GM18502 (cell line): Measurements from ENCODE around the gene CCNI2.
"Not testable (repeated sequence)": the region's sequence is repeated elsewhere in the genome, so short reads cannot be mapped to it uniquely, and the experiment has no call there.

Source experiments
- ATAC-seq: cut with Tn5 transposase; IDR thresholded peaks from one replicate; pipeline ENCODE4 v1.9.1; 2021; ENCODE audit warnings: mild to moderate bottlenecking; ENCODE audit not compliant: unreplicated experiment, poor library complexity

Gene CCNI2

DNA sequence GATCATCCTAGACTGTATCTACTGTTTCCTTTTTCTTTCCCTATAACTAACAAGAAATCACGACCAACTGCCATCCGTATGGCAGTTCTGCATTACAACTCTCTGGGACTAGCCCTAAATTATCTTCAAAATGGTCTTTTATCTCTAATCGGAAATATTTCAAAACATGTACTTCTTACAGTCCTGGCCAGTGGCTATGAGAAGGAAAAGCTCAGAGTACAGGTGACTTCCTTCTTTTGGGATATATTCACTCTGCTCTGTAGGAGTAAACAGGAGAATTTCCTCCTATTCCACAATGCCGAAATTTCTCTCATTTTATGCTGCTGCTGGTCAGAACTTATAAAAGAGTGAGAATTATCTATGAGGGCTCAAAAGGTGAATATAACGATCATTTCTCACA, 31.6 kb downstream of the CCNI2 start:
- ATAC-seq: no peak

DNA sequence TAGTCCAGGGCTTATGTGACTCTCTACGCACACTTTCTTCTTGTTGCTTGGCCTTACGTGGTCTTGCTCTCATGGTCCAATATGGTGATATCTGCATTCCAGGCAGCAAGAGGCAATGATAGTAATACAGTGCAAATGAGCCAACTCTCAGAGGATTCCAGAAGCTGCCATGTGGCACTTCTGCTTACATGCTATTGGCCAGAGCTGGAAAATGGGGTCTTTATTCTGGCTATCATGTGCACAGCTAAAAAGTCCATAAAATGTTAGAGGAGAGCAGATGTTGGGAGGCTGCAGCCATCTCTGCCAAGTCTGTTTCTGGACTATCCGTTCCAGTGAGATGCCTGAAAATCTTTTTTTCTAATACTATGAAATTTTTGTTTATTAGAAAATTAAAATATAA, 32.7 kb downstream of the CCNI2 start:
- no peak for ATAC-seq

DNA sequence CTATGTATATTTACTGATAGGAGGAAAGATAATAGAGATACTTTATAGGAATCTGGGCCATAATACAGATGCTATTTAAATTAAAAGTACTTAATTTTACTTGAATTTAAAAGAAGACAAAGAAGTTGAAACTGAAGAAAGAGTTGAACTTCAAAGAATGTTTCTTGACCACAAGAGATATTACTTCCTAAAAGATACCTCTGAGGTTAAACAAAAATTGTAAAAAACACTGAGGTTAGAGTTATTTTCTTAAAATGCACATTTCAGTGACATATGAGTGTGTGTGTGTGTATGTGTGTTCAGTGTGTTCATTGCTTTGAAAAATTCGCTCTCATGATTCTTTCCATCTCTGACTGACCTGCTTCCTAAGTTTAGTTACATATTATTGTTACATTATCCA, 33.4 kb downstream of the CCNI2 start:
- ATAC-seq: no peak

DNA sequence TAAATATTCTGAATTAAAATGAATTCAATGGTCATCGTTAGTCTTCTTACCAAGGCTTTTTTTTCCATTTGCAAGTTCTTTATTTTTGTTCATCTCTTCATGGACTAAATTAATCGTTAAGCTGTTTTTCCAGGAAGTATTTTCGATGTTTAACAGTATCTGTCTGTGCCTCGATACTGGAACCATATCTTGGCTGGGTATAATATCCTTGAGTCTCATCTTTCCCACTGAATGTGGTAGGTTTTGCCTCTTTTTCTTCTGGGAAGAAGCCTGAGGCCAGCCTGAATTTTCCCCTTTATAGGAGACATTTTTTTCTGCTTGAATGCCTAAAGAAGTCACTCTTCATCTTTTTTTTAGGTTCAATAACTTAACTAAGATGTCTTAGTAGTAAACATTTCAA, 33.8 kb downstream of the CCNI2 start:
- no peak for ATAC-seq

DNA sequence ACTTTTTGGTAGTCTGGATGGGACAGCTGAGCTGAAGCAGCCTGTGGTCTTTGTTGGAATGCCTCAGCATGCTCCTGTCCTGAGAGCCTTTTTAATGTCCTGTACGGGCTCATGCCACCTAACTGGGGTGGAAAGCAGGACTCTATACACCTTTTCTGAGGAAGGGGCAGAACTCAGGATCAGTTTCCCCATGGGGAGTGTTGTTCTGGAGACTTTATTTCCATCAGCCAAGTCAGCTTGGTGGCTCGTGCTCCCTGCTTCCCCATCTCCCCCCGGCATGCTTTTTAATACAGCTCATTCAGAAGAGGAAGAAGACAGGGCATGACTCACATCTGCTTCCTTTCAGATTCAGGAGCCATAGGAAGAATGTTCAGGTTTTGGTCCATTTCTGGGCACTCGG, 34.9 kb downstream of the CCNI2 start:
- no peak for ATAC-seq

DNA sequence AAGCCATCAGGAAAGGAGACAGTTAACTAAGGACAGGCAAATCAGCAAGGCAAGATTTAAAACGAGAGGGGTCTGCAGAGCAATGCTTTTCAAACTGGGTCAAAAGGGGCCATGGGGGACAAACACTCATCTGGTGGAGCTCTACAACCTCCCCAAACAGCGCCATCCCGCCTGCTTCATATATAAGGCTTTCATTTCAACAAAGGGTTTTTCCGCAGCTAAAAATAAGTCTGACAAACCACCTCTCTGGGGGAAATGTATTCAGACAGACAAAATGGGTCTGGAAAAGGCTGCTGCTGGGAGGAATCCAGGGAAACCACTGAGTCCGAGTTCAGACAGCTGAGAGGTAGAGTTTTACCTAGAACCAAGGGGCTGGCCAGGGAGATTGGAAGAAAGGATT, 38.1 kb downstream of the CCNI2 start:
- ATAC-seq: no peak

DNA sequence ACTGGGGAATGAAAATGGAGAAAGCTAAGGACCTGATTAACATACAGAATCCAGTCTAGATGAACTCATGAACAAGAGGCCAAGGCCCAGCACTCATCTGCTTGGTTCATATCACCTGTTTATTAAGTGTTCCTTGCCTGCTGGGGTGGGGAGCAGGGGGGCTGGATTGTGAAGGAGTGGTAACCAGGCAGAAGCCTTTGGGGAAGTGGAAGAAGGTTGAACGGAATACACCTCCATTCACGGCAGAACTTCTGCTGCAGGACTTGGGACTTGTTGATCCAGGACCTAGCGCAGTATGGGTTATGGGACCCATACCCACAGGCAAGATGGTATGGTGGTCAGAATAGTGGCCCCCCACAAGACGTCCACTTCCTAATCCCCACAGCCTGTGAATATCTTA, 38.6 kb downstream of the CCNI2 start:
- ATAC-seq: no peak

DNA sequence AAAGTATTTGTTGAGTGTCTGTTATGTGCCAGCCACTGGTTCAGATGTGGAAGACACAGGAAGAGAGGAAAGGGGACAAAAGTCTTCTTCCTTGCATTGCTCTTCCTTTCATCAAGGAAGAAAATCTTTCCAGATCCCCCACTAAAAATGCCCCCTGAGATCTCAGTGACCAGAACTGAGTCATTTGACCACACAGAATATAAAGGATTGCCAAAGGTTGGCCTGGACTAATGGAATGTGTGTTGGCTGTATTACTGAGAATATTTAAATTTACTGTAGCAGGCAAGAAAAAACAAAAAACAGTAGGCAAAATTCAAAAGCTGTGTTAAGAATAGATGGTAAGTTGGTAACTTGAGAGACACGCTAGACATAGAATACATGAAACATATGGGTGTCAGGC, 39.9 kb downstream of the CCNI2 start:
- no peak for ATAC-seq

DNA sequence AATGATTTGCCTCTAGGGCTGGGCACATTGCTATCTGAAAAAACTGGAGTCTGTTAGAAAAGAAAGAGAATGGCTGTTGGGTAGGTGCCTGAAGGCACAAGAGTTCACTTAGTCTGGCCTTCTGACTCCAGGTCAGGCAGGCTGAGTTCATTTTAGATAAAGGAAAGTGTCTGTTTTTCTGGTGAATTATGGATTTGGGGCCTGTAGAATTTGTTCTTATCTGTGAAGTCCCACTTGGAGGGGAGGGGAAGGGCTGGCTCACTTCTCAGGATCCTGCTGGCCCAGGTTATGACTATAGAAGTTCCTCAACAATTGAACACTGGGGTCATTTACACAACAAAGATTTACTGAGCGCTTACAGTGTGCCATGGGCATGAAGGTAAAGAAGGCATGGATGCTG, 41.3 kb downstream of the CCNI2 start:
- no peak for ATAC-seq

DNA sequence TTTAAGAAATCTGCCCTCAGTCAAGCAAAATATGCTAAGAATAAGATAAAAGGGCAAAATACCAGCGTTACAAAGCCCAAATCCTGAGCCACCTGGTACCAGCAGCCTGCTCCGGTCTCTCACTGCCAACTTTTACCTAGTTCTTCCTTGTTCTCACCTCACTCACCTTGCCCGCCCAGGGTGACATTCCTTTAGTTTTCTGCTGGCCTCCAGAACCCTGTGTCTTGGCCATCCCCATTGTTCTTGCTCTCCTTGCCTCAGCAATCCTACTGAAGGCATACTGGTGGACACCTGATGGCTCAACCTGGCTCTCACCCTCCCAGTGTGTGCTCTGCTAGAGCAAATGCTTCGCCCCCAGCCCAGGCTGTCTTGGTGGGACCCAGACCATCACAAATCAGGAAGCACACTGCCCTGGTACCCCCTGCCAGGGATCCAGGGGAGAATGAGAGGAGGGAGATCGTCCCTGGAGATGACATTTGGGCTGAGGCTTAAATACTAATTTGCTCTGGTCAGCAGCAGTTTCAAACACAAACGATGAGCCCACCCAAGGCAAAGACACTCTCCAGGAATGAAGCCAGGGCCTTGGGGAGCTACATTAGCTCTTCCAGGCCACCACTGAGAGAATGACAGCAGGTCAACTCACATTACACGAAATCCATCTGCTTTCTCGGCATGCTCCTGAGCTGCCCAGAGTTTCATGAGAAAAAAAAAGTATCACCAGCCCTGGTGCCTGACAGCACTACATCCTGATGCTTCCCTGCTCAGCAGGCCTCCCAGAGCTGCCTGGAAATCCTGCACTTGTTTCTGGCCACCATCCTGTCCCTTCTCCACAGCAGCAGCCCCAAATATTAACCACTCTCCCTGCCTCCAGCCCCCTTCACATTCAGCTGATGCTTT, 42.0 kb downstream of the CCNI2 start:
- ATAC-seq: no peak

DNA sequence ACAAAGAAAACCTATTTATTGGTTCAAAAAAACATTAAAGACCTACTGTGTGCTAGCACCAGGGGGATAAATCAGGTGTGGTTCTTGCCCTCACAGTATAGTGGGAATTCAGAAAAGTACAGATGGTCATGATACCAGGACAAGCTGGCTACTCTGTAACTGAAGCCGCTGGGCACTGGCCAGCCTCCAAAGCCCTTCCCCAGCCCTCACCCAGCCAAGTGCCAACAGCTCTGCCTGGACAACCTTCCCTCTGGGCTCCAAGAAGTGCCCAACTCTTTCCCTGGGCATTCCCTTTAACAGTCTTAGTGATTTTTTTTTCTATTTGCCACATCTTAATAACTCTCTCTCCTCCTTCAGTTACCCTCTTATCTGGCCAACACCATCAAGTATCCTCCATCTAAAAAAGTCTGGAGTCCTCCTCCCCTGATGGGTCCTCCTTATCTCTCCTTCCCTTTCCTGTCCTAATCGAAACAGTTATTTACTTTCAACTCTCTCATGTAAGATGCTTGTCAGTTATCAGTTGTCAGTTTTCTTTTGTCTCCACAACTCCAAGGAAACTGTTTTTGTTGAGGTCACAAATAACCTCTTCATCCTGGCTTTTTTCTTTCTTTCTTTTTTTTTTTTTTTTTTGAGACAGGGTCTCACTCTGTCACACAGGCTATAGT, 43.1 kb downstream of the CCNI2 start:
- no peak for ATAC-seq

DNA sequence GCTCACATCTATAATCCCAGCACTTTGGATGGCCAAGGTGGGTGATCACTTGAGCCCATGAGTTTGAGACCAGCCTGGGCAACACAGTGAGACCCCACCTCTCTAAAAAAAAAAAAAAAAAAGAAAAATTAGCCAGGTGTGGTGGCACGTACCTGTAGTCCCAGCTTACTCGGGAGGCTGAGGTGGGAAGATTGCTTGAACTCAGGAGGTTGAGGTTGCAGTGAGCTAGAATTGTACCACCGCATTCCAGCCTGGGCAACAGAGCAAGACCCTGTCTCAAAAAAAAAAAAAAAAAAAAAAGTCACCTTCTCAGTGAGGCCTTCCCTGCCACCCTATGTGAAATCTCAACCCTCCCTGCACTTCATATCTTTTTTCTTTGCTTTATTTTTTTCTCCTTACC, 43.8 kb downstream of the CCNI2 start:
- no peak for ATAC-seq

DNA sequence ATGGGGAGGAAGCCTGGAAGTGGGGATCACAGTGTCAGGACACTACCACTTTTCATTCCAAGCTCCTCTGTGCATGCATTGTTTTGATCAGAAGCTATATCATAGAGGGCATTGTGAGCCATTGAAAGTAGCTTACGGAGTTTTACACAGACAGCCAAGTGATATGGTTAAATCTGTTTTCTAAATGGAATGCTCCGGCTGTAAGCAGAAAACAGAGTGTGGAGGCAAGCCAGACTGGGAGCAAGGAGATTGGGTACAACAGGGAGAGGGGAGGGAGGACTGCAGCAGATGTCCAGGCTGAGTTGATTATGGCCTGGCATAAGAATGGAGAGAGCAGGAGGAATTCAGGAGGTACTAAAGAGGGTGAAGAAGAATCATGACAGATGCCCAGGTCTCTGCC, 50.4 kb downstream of the CCNI2 start:
- ATAC-seq: no peak

DNA sequence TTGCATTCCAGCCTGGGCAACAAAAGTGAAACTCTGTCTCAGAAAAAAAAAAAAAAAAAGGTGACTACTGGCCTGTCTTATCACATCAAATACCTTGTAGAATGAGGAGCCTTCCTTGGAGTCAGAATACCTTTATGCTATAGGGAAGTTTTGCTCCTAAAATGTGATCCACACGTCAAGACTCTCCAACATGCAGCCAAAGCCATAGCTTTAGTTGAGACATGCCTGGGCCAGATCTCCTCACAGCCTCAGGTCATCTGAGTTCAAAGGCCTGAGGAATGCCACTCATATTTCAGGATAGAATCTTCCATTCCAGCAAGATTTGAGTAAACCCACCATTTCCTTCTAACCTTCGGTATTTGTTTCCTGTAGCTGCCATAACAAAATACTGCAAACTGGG, 52.2 kb downstream of the CCNI2 start:
- no peak for ATAC-seq

DNA sequence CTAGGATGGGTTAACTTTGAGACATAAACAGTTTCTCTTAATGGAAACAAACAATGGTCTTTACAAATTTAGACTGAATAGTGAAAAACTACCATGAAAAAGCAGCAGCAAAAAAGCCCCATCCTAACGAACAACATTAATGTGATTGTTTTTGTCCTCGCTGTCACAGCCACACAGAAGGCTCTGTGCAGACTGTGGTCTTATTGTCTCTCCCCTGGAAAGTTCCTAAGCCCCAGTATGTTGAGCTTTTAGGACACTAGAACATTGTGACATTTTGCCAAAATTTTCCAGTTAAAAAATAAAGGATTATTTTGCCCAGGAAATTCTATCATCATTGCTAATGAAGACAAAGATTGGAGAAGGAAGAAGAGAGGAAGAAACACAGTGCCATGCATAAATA, 53.3 kb downstream of the CCNI2 start:
- no peak for ATAC-seq

DNA sequence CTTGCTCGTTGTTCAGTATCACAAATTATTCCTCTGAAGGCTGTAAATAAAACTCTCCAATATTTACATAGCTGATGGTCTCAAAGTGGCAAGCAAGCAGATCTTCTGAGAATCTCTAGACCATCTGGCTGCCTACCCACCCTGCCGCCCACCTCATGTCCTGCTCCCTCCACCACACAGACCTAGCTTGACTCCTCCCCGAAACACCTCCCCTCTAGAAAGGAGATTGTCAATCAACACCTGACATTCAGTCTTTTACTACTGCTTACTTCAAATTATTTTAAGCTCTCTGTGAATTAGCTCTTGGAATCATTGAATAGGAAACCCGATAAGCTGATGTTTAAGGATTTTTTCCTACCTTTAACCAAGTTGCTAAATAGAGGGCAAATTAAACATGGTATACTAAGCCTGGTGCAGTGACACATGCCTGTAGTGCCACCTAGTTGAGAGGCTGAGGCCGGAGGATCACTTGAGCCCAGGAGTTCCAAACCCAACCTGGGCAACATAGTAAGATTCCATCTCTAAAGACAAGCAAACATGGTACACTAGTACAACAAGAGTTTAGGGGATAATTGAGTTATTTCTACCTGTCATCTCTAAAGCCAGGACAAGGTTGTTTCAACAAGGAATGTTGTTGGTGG, 54.9 kb downstream of the CCNI2 start:
- no peak for ATAC-seq

DNA sequence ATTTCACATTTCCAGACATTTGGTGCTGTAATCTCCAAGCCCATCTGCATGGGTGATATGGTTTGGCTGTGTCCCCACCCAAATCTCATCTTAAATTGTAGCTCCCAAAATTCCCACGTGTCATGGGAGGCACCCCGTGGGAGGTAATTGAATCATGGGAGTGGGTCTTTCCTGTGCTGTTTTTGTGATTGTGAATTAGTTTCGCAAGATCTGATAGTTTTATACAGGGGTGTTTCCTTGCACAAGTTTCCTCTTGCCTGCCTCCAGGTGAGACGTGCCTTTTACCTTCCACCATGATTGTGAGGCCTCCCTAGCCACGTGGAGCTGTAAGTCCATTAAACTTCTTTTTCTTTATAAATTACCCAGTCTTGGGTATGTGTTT, 55.5 kb downstream of the CCNI2 start:
- ATAC-seq: not testable (repeated sequence)
